WTC11 (cell line): Measurements from ENCODE around the gene GRIN2A. TPM values are rescaled to one million over a fixed set of nuclear protein-coding genes. Genes with fewer than 3 reads are reported as not detected.

Source experiments
- ATAC-seq: fragments of 200-7000 bp; cut with Tn5 transposase; 2 replicates; pipeline ENCODE4 v1.10.0; 2021; ENCODE audit warnings: mild to moderate bottlenecking, moderate library complexity
- CTCF ChIA-PET: fragments of 300-600 bp; sonication (Branson Sonifier 250); formaldehyde crosslinking; loops from one replicate; lab custom pipeline; 2021; ENCODE audit warnings: antibody characterized with exemption; lab: Charles Lee
- POLR2A ChIA-PET: fragments of 350-600 bp; sonication (Branson Sonifier 250); formaldehyde crosslinking; loops from one replicate; lab custom pipeline; 2021; ENCODE audit warnings: antibody characterized with exemption; lab: Charles Lee
- DNase-seq: peaks from one replicate; pipeline ENCODE4 v3.0.0; 2021; ENCODE audit warnings: low spot score
- H3K27ac Mint-ChIP-seq: 2 replicates; pipeline ENCODE4 v1.8.0; 2021; ENCODE audit warnings: mixed read lengths
- H3K27me3 Mint-ChIP-seq: 2 replicates; pipeline ENCODE4 v1.8.0; 2021; ENCODE audit warnings: low read depth, mild to moderate bottlenecking, moderate library complexity, mixed read lengths
- H3K36me3 Mint-ChIP-seq: 2 replicates; pipeline ENCODE4 v1.8.0; 2021; ENCODE audit warnings: mixed read lengths
- H3K4me1 Mint-ChIP-seq: 2 replicates; pipeline ENCODE4 v1.8.0; 2022; ENCODE audit warnings: mixed read lengths
- H3K4me3 Mint-ChIP-seq: 2 replicates; pipeline ENCODE4 v1.8.0; 2021; ENCODE audit warnings: mild to moderate bottlenecking, moderate library complexity, mixed read lengths
- H3K9me3 Mint-ChIP-seq: 2 replicates; pipeline ENCODE4 v1.8.0; 2021; ENCODE audit warnings: mixed read lengths
- ATF1 ChIP-seq: sonication (generic); formaldehyde crosslinking; IDR thresholded peaks from 2 replicates; pipeline ENCODE4 v1.8.1; 2023; ENCODE audit warnings: mild to moderate bottlenecking, moderate library complexity, missing genetic modification reagents
- EMX1 ChIP-seq: fragments of 250-450 bp; sonication (Bioruptor Pico); IDR thresholded peaks from 2 replicates; pipeline ENCODE4 v1.8.0; 2021; ENCODE audit warnings: mild to moderate bottlenecking
- FOXJ3 ChIP-seq: sonication (generic); formaldehyde crosslinking; IDR thresholded peaks from 2 replicates; pipeline ENCODE4 v1.9.0; 2021; ENCODE audit warnings: missing genetic modification reagents, mild to moderate bottlenecking, borderline replicate concordance
- OVOL2 ChIP-seq: fragments of 250-450 bp; sonication (Bioruptor Pico); IDR thresholded peaks from 2 replicates; pipeline ENCODE4 v1.9.0; 2021; ENCODE audit warnings: mild to moderate bottlenecking, borderline replicate concordance
- TCF7 ChIP-seq: sonication (generic); formaldehyde crosslinking; IDR thresholded peaks from 2 replicates; pipeline ENCODE4 v1.8.0; 2022; ENCODE audit warnings: mild to moderate bottlenecking, low read depth, missing genetic modification reagents, moderate library complexity
- ZBTB21 ChIP-seq: sonication (generic); formaldehyde crosslinking; IDR thresholded peaks from 2 replicates; pipeline ENCODE4 v1.8.1; 2023; ENCODE audit warnings: mild to moderate bottlenecking, missing genetic modification reagents, borderline replicate concordance
- ZNF232 ChIP-seq: sonication (generic); formaldehyde crosslinking; IDR thresholded peaks from 2 replicates; pipeline ENCODE4 v1.8.0; 2022; ENCODE audit warnings: mild to moderate bottlenecking, missing genetic modification reagents
- total RNA-seq: library from RNA; stranded (reverse); gene quantifications from 3 replicates; pipeline ENCODE4 v1.2.3, GENCODE V29; 2021
- TF ChIP-seq, protein P1 (sequence below): sonication (generic); formaldehyde crosslinking; IDR thresholded peaks from 2 replicates; pipeline ENCODE4 v1.8.1; 2022; ENCODE audit warnings: low read depth, missing genetic modification reagents, borderline replicate concordance
- TF ChIP-seq, protein P2 (sequence below): sonication (generic); formaldehyde crosslinking; IDR thresholded peaks from 2 replicates; pipeline ENCODE4 v1.8.1; 2022; ENCODE audit warnings: missing genetic modification reagents, borderline replicate concordance
- TF ChIP-seq, protein P3 (sequence below): sonication (generic); formaldehyde crosslinking; IDR thresholded peaks from 2 replicates; pipeline ENCODE4 v1.8.1; 2023; ENCODE audit warnings: mild to moderate bottlenecking, missing genetic modification reagents
- TF ChIP-seq, protein P4 (sequence below): sonication (generic); formaldehyde crosslinking; IDR thresholded peaks from 2 replicates; pipeline ENCODE4 v1.8.0; 2022; ENCODE audit warnings: missing genetic modification reagents
- TF ChIP-seq, protein P5 (sequence below): sonication (generic); formaldehyde crosslinking; IDR thresholded peaks from 2 replicates; pipeline ENCODE4 v1.8.0; 2022; ENCODE audit warnings: mild to moderate bottlenecking, missing genetic modification reagents
- TF ChIP-seq, protein P6 (sequence below): sonication (generic); formaldehyde crosslinking; IDR thresholded peaks from 2 replicates; pipeline ENCODE4 v1.8.0; 2023; ENCODE audit warnings: missing genetic modification reagents
- TF ChIP-seq, protein P7 (sequence below): sonication (generic); formaldehyde crosslinking; IDR thresholded peaks from 2 replicates; pipeline ENCODE4 v1.8.1; 2023; ENCODE audit warnings: mild to moderate bottlenecking, missing genetic modification reagents
- TF ChIP-seq, protein P8 (sequence below): fragments of 250-450 bp; sonication (Bioruptor Pico); IDR thresholded peaks from 2 replicates; pipeline ENCODE4 v1.9.0; 2021; ENCODE audit warnings: mild to moderate bottlenecking

The GRIN2A gene
- total RNA-seq, 1 experiment from 2014 or later, result 3.5 TPM

DNA sequence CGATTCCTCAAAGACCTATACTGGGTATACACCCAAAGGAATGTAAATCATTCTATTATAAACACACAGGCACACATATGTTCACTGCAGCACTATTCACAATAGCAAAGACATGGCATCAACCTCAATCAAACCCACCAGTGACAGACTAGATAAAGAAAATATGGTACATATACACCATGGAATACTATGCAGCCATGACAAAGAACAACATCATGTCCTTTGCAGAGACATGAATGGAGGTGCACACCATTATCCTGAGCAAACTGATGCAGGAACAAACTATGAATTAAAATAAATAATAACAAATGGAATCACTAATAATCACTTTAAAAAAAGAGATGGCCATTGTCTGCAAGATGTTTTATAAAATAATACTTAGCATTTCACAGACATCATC, 380.1 kb downstream of the GRIN2A start (continued):
- TF ChIP-seq, protein P1, sequence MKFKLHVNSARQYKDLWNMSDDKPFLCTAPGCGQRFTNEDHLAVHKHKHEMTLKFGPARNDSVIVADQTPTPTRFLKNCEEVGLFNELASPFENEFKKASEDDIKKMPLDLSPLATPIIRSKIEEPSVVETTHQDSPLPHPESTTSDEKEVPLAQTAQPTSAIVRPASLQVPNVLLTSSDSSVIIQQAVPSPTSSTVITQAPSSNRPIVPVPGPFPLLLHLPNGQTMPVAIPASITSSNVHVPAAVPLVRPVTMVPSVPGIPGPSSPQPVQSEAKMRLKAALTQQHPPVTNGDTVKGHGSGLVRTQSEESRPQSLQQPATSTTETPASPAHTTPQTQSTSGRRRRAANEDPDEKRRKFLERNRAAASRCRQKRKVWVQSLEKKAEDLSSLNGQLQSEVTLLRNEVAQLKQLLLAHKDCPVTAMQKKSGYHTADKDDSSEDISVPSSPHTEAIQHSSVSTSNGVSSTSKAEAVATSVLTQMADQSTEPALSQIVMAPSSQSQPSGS (CRISPR knock-in tag), result no peak
- TF ChIP-seq ZBTB21 (CRISPR knock-in tag), result no peak
- TF ChIP-seq OVOL2 (CRISPR knock-in tag), result no peak
- TF ChIP-seq, protein P2, sequence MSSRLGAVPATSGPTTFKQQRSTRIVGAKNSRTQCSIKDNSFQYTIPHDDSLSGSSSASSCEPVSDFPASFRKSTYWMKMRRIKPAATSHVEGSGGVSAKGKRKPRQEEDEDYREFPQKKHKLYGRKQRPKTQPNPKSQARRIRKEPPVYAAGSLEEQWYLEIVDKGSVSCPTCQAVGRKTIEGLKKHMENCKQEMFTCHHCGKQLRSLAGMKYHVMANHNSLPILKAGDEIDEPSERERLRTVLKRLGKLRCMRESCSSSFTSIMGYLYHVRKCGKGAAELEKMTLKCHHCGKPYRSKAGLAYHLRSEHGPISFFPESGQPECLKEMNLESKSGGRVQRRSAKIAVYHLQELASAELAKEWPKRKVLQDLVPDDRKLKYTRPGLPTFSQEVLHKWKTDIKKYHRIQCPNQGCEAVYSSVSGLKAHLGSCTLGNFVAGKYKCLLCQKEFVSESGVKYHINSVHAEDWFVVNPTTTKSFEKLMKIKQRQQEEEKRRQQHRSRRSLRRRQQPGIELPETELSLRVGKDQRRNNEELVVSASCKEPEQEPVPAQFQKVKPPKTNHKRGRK (CRISPR knock-in tag), result no peak
- TF ChIP-seq EMX1 (CRISPR knock-in tag), result no peak

DNA sequence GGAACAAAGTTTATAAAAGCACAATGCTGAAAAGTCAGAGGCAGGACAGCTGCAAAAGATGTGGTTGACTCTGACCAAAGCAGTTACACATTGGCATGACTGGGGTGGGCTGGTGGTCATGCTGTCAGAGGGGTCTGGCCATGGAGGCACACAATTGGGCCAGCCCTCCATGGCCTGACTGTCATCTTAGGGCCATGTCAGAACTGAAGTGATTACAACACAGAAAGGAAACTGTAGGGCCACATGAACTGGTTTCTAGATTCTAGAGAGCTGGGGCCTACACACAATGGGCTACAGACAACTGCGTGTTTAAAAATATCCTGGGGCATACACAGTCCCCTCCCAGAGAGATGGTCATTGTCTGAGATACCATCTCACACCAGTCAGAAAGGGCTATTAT, 380.6 kb downstream of the GRIN2A start:
- Mint-ChIP-seq H3K36me3 (peaks cover 28% of the 10 kb centered on the region), H3K4me1 (no peaks in the 10 kb centered on the region), H3K9me3 (peaks cover 22% of the 10 kb centered on the region), H3K27ac (no peak overlapping the region), H3K4me3 (no peak overlapping the region)
- POLR2A ChIA-PET, result no interaction called here
- DNase-seq, result no peak
- TF ChIP-seq, protein P3, sequence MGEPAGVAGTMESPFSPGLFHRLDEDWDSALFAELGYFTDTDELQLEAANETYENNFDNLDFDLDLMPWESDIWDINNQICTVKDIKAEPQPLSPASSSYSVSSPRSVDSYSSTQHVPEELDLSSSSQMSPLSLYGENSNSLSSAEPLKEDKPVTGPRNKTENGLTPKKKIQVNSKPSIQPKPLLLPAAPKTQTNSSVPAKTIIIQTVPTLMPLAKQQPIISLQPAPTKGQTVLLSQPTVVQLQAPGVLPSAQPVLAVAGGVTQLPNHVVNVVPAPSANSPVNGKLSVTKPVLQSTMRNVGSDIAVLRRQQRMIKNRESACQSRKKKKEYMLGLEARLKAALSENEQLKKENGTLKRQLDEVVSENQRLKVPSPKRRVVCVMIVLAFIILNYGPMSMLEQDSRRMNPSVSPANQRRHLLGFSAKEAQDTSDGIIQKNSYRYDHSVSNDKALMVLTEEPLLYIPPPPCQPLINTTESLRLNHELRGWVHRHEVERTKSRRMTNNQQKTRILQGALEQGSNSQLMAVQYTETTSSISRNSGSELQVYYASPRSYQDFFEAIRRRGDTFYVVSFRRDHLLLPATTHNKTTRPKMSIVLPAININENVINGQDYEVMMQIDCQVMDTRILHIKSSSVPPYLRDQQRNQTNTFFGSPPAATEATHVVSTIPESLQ (CRISPR knock-in tag), result no peak
- TF ChIP-seq FOXJ3 (CRISPR knock-in tag) (no peak), ATF1 (CRISPR knock-in tag) (no peak), TCF7 (CRISPR knock-in tag) (no peak), ZNF232 (no peak)
- TF ChIP-seq, protein P4, sequence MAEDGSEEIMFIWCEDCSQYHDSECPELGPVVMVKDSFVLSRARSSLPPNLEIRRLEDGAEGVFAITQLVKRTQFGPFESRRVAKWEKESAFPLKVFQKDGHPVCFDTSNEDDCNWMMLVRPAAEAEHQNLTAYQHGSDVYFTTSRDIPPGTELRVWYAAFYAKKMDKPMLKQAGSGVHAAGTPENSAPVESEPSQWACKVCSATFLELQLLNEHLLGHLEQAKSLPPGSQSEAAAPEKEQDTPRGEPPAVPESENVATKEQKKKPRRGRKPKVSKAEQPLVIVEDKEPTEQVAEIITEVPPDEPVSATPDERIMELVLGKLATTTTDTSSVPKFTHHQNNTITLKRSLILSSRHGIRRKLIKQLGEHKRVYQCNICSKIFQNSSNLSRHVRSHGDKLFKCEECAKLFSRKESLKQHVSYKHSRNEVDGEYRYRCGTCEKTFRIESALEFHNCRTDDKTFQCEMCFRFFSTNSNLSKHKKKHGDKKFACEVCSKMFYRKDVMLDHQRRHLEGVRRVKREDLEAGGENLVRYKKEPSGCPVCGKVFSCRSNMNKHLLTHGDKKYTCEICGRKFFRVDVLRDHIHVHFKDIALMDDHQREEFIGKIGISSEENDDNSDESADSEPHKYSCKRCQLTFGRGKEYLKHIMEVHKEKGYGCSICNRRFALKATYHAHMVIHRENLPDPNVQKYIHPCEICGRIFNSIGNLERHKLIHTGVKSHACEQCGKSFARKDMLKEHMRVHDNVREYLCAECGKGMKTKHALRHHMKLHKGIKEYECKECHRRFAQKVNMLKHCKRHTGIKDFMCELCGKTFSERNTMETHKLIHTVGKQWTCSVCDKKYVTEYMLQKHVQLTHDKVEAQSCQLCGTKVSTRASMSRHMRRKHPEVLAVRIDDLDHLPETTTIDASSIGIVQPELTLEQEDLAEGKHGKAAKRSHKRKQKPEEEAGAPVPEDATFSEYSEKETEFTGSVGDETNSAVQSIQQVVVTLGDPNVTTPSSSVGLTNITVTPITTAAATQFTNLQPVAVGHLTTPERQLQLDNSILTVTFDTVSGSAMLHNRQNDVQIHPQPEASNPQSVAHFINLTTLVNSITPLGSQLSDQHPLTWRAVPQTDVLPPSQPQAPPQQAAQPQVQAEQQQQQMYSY (CRISPR knock-in tag), result no peak
- TF ChIP-seq, protein P5, sequence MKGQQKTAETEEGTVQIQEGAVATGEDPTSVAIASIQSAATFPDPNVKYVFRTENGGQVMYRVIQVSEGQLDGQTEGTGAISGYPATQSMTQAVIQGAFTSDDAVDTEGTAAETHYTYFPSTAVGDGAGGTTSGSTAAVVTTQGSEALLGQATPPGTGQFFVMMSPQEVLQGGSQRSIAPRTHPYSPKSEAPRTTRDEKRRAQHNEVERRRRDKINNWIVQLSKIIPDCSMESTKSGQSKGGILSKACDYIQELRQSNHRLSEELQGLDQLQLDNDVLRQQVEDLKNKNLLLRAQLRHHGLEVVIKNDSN, result no peak
- TF ChIP-seq, protein P6, sequence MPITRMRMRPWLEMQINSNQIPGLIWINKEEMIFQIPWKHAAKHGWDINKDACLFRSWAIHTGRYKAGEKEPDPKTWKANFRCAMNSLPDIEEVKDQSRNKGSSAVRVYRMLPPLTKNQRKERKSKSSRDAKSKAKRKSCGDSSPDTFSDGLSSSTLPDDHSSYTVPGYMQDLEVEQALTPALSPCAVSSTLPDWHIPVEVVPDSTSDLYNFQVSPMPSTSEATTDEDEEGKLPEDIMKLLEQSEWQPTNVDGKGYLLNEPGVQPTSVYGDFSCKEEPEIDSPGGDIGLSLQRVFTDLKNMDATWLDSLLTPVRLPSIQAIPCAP (CRISPR knock-in tag), result no peak
- TF ChIP-seq, protein P7, sequence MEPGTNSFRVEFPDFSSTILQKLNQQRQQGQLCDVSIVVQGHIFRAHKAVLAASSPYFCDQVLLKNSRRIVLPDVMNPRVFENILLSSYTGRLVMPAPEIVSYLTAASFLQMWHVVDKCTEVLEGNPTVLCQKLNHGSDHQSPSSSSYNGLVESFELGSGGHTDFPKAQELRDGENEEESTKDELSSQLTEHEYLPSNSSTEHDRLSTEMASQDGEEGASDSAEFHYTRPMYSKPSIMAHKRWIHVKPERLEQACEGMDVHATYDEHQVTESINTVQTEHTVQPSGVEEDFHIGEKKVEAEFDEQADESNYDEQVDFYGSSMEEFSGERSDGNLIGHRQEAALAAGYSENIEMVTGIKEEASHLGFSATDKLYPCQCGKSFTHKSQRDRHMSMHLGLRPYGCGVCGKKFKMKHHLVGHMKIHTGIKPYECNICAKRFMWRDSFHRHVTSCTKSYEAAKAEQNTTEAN, result no peak
- TF ChIP-seq, protein P8, sequence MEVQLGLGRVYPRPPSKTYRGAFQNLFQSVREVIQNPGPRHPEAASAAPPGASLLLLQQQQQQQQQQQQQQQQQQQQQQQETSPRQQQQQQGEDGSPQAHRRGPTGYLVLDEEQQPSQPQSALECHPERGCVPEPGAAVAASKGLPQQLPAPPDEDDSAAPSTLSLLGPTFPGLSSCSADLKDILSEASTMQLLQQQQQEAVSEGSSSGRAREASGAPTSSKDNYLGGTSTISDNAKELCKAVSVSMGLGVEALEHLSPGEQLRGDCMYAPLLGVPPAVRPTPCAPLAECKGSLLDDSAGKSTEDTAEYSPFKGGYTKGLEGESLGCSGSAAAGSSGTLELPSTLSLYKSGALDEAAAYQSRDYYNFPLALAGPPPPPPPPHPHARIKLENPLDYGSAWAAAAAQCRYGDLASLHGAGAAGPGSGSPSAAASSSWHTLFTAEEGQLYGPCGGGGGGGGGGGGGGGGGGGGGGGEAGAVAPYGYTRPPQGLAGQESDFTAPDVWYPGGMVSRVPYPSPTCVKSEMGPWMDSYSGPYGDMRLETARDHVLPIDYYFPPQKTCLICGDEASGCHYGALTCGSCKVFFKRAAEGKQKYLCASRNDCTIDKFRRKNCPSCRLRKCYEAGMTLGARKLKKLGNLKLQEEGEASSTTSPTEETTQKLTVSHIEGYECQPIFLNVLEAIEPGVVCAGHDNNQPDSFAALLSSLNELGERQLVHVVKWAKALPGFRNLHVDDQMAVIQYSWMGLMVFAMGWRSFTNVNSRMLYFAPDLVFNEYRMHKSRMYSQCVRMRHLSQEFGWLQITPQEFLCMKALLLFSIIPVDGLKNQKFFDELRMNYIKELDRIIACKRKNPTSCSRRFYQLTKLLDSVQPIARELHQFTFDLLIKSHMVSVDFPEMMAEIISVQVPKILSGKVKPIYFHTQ (CRISPR knock-in tag), result no peak
- TF ChIP-seq, all 79 proteins: peak for 0
- no peaks in the 10 kb centered on the region for H3K27me3 Mint-ChIP-seq
- CTCF ChIA-PET, result no interaction called here
- ATAC-seq, result no peak
